Measurements from ENCODE around the gene ALG1. TPM values are rescaled to one million over a fixed set of nuclear protein-coding genes. Genes with fewer than 3 reads are reported as not detected.
"Not testable (repeated sequence)": the region's sequence is repeated elsewhere in the genome, so short reads cannot be mapped to it uniquely, and the experiment has no call there.

The ALG1 gene
- total and polyA plus RNA-seq, 7 experiments from 2014 or later = 12.9 to 29.1 (median 22.1) TPM

DNA sequence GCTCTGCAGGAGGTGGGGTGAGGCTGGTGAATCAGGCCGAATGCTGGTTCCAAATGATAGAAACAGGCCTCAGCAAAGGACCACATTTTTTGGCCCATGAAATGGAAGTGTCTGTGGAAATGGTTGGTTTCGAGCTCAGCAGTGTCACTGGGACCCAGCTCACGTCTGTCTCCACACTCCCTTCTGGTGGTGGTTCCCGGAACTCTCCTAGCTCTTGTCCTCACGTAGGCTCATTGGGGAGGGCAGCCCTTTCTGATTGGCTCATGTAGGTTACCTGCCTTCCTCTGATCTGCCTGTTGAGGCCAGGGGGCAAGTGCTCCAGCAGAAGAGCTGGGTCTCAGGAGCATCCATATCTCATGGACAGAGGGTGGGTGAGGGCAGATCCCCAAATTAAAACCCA lies 4.0 kb downstream of the ALG1 start:
- H3K27me3 ChIP-seq (ENCODE audit: control insufficient read depth in 2 of 2, insufficient read depth in 2 of 2, low read length in 2 of 2) = no peaks in the 10 kb centered on the region
- no peak for DNase-seq
- ChIA-PET CTCF (interaction anchor here (0.7 to 1.3 kb wide), 2 partner anchors 17 to 23 kb away, joined by 3 to 6 read pairs; no protein-coding TSS in a partner anchor), POLR2A (interaction anchor here (1.0 kb wide), 1 partner anchor 42 kb away, joined by 4 read pairs; no protein-coding TSS in a partner anchor)
- no peaks in the 10 kb centered on the region for H3K27me3 Mint-ChIP-seq
- H3K9me3 ChIP-seq (ENCODE audit: control insufficient read depth in 2 of 3, low read length in 3 of 3) = no peaks in the 10 kb centered on the region
- H3K4me1 ChIP-seq (ENCODE audit: control insufficient read depth in 2 of 2, insufficient read depth in 2 of 2, low read length in 2 of 2) = peaks cover 15 to 17% of the 10 kb centered on the region in 2 donors
- intact Hi-C loops (cut with micrococcal nuclease) = loop anchor here in 1 of 2 donors (10.0 kb wide), 1 partner anchor 721 kb away; the partner anchor contains the start of gene PAM16
- H3K4me3 Mint-ChIP-seq = no peak overlapping the region
- ATAC-seq = no peak
- H3K9me3 Mint-ChIP-seq = peaks cover 0 to 1% (median 0%) of the 10 kb centered on the region in 11 donors
- H3K27ac Mint-ChIP-seq = no peak overlapping the region
- H3K36me3 Mint-ChIP-seq = peaks cover 0 to 13% (median 4%) of the 10 kb centered on the region in 5 donors
- no peak overlapping the region for H3K4me3 ChIP-seq (ENCODE audit: low read length)
- H3K4me1 Mint-ChIP-seq = peaks cover 23 to 40% (median 28%) of the 10 kb centered on the region in 7 donors
- no peak overlapping the region for H3K27ac ChIP-seq (ENCODE audit: low read depth, low read length)
- H3K36me3 ChIP-seq (ENCODE audit: control insufficient read depth in 2 of 3, insufficient read depth in 3 of 3, low read length in 3 of 3) = peaks cover 6 to 49% (median 14%) of the 10 kb centered on the region in 3 experiments

DNA sequence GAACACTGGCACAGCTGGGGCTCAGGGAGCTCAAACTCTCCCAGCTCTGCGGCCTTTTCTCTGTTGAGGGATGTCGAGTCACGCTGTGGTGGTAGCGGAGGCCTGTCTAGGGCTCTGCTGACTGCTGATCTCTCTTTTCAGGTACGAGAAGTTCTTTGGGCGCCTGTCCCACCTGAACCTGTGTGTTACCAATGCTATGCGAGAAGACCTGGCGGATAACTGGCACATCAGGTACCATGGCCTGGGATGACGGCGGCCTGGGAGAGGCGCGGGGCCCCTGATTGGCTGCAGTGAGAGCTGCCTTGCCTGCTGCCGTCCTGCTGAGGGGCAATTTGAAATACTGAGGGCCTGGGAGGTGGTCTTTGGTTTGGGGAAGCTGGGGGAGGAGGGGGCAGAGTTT lies 5.7 kb downstream of the ALG1 start:
- Mint-ChIP-seq H3K4me1 (peaks cover 10 to 24% (median 12%) of the 10 kb centered on the region in 7 donors), H3K9me3 (no peaks in the 10 kb centered on the region), H3K36me3 (peaks cover 0 to 13% (median 4%) of the 10 kb centered on the region in 5 donors), H3K27ac (no peak overlapping the region), H3K4me3 (no peak overlapping the region), H3K27me3 (no peaks in the 10 kb centered on the region)
- Histone ChIP-seq H3K9me3 (ENCODE audit: control insufficient read depth in 2 of 3, low read length in 3 of 3) (no peaks in the 10 kb centered on the region), H3K4me1 (ENCODE audit: control insufficient read depth in 2 of 2, insufficient read depth in 2 of 2, low read length in 2 of 2) (peaks cover 5 to 8% of the 10 kb centered on the region in 2 donors), H3K4me3 (ENCODE audit: low read length) (no peak overlapping the region), H3K36me3 (ENCODE audit: control insufficient read depth in 2 of 3, insufficient read depth in 3 of 3, low read length in 3 of 3) (peaks cover 6 to 52% (median 14%) of the 10 kb centered on the region in 3 experiments), H3K27ac (ENCODE audit: low read depth, low read length) (no peak overlapping the region), H3K27me3 (ENCODE audit: control insufficient read depth in 2 of 2, insufficient read depth in 2 of 2, low read length in 2 of 2) (no peaks in the 10 kb centered on the region)
- no peak for ATAC-seq
- intact Hi-C loops (cut with micrococcal nuclease) = loop anchor here in 1 of 2 donors (10.0 kb wide), 1 partner anchor 723 kb away; the partner anchor contains the start of gene PAM16
- CTCF ChIA-PET = no interaction called here
- POLR2A ChIA-PET = no interaction called here
- no peak for DNase-seq

DNA sequence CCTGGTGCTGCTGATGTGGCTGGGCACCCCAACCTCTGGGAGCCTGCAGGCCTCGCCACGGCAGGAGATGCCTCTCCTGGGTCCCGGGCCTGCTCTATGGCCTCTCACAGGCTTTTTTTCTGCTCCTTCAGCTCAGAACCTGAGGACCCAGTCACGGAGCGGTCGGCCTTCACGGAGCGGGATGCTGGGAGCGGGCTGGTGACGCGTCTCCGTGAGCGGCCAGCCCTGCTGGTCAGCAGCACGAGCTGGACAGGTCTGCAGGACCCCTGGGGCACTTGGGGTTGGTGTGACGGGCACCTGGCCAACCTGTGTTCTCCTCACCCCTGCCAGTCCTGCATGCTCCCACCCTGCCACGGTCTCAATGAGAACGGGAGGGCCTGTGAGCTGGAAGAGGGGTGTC lies 7.0 kb downstream of the ALG1 start:
- intact Hi-C loops (cut with micrococcal nuclease) = loop anchor here in 1 of 2 donors (10.0 kb wide), 1 partner anchor 724 kb away; the partner anchor contains the start of gene PAM16
- CTCF ChIA-PET = no interaction called here
- peaks cover 6 to 62% (median 14%) of the 10 kb centered on the region in 3 experiments for H3K36me3 ChIP-seq (ENCODE audit: control insufficient read depth in 2 of 3, insufficient read depth in 3 of 3, low read length in 3 of 3)
- no peaks in the 10 kb centered on the region for H3K9me3 ChIP-seq (ENCODE audit: control insufficient read depth in 2 of 3, low read length in 3 of 3)
- no peak overlapping the region for H3K4me3 ChIP-seq (ENCODE audit: low read length)
- POLR2A ChIA-PET = no interaction called here
- Mint-ChIP-seq H3K36me3 (peaks cover 0 to 15% (median 4%) of the 10 kb centered on the region in 5 donors), H3K4me3 (no peak overlapping the region), H3K9me3 (no peaks in the 10 kb centered on the region), H3K27me3 (no peaks in the 10 kb centered on the region), H3K4me1 (peaks cover 0 to 13% (median 0%) of the 10 kb centered on the region in 7 donors), H3K27ac (no peak overlapping the region)
- H3K27ac ChIP-seq (ENCODE audit: low read depth, low read length) = no peak overlapping the region
- no peak for DNase-seq
- no peaks in the 10 kb centered on the region for H3K4me1 ChIP-seq (ENCODE audit: control insufficient read depth in 2 of 2, insufficient read depth in 2 of 2, low read length in 2 of 2)
- ATAC-seq = no peak
- H3K27me3 ChIP-seq (ENCODE audit: control insufficient read depth in 2 of 2, insufficient read depth in 2 of 2, low read length in 2 of 2) = no peaks in the 10 kb centered on the region

DNA sequence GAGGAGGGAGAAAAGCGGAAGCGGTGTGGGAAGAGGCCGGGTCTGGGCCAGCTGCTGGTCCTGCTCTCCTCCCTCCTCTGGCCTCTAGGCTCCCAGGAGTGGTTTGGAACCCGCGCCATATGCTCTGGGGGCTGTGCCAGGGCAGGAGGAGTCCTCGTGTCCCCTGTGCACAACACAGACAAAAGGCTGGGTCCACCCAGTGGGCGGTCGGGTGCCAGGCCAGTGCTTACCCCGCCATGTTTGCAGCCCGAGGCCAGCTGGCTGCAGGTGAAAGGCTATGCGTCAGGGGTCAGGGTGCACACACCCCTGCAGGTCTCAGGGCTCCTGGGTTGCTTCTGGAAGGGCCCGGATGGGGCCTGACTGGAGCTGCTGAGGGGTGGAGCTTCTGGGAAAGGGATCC lies 8.8 kb downstream of the ALG1 start:
- intact Hi-C loops (cut with micrococcal nuclease); DNase-seq; ATAC-seq; H3K9me3 Mint-ChIP-seq; H3K27ac Mint-ChIP-seq; H3K27ac ChIP-seq (ENCODE audit: low read depth, low read length); CTCF ChIA-PET; H3K27me3 Mint-ChIP-seq; H3K9me3 ChIP-seq (ENCODE audit: control insufficient read depth in 2 of 3, low read length in 3 of 3); POLR2A ChIA-PET; H3K4me3 ChIP-seq (ENCODE audit: low read length); H3K4me1 Mint-ChIP-seq; H3K27me3 ChIP-seq (ENCODE audit: control insufficient read depth in 2 of 2, insufficient read depth in 2 of 2, low read length in 2 of 2); H3K4me3 Mint-ChIP-seq; H3K4me1 ChIP-seq (ENCODE audit: control insufficient read depth in 2 of 2, insufficient read depth in 2 of 2, low read length in 2 of 2): not testable (repeated sequence)
- peaks cover 4 to 55% (median 6%) of the 10 kb centered on the region in 3 experiments for H3K36me3 ChIP-seq (ENCODE audit: control insufficient read depth in 2 of 3, insufficient read depth in 3 of 3, low read length in 3 of 3)
- peaks cover 0 to 28% (median 6%) of the 10 kb centered on the region in 5 donors for H3K36me3 Mint-ChIP-seq

DNA sequence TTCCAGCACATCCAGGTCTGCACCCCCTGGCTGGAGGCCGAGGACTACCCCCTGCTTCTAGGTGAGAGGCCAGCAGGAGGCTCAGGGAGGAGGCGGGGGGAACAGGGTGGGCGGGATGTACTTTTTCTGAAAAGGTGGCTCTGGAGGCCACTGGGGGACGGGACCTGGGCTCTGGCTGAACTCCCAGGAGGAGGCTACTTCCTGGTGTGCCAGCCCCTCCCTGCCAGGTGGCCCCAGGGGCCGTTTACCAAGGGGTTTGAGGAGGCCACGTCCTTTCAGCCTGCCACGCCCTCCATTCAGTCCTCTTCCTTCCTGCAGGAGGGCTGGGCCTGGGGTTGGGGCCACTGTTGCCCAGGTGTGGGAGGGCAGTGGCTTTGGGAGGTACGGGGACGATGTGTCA lies 9.4 kb downstream of the ALG1 start:
- H3K27ac ChIP-seq (ENCODE audit: low read depth, low read length); H3K9me3 Mint-ChIP-seq; H3K27me3 ChIP-seq (ENCODE audit: control insufficient read depth in 2 of 2, insufficient read depth in 2 of 2, low read length in 2 of 2); H3K9me3 ChIP-seq (ENCODE audit: control insufficient read depth in 2 of 3, low read length in 3 of 3); H3K4me3 ChIP-seq (ENCODE audit: low read length); DNase-seq; H3K4me3 Mint-ChIP-seq; intact Hi-C loops (cut with micrococcal nuclease); H3K4me1 Mint-ChIP-seq; POLR2A ChIA-PET; H3K27ac Mint-ChIP-seq; H3K27me3 Mint-ChIP-seq; ATAC-seq; H3K4me1 ChIP-seq (ENCODE audit: control insufficient read depth in 2 of 2, insufficient read depth in 2 of 2, low read length in 2 of 2): not testable (repeated sequence)
- peaks cover 0 to 50% (median 4%) of the 10 kb centered on the region in 3 experiments for H3K36me3 ChIP-seq (ENCODE audit: control insufficient read depth in 2 of 3, insufficient read depth in 3 of 3, low read length in 3 of 3)
- CTCF ChIA-PET = interaction anchor here (0.6 to 2.0 kb wide), 2 partner anchors 10 to 431 kb away, joined by 4 read pairs; partner anchors contain the start of gene ALG1
- peaks cover 0 to 28% (median 5%) of the 10 kb centered on the region in 5 donors for H3K36me3 Mint-ChIP-seq

DNA sequence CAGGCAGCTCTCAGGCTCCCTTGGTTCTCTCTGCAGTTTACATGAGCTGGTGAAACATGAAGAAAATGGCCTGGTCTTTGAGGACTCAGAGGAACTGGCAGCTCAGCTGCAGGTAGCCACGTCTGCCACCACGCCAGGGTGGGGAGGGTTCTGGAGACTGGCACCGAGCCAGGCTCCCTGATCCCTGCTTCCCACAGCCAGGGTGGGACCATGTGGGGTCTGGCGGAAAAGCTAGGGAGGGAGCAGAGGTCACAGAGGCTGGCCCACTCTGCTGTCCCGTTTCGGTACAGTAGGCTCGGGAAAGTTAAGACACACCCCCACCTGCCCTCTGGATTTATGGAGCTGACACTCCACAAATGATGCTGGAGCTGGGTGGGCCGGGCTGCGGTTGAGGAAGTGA lies 12.0 kb downstream of the ALG1 start:
- intact Hi-C loops (cut with micrococcal nuclease) = loop anchor here in 1 of 2 donors (1.0 kb wide), 1 partner anchor 125 kb away; the partner anchor contains the start of gene SEC14L5
- H3K27me3 ChIP-seq (ENCODE audit: control insufficient read depth in 2 of 2, insufficient read depth in 2 of 2, low read length in 2 of 2); DNase-seq; POLR2A ChIA-PET; H3K9me3 ChIP-seq (ENCODE audit: control insufficient read depth in 2 of 3, low read length in 3 of 3); ATAC-seq; H3K4me3 Mint-ChIP-seq; H3K4me1 ChIP-seq (ENCODE audit: control insufficient read depth in 2 of 2, insufficient read depth in 2 of 2, low read length in 2 of 2); H3K27me3 Mint-ChIP-seq; H3K4me3 ChIP-seq (ENCODE audit: low read length); H3K27ac ChIP-seq (ENCODE audit: low read depth, low read length); H3K4me1 Mint-ChIP-seq; H3K27ac Mint-ChIP-seq; H3K9me3 Mint-ChIP-seq: not testable (repeated sequence)
- peaks cover 0 to 32% (median 0%) of the 10 kb centered on the region in 3 experiments for H3K36me3 ChIP-seq (ENCODE audit: control insufficient read depth in 2 of 3, insufficient read depth in 3 of 3, low read length in 3 of 3)
- CTCF ChIA-PET = interaction anchor here (0.7 kb wide), 1 partner anchor 27 kb away, joined by 3 read pairs; no protein-coding TSS in a partner anchor
- H3K36me3 Mint-ChIP-seq = peaks cover 0 to 34% (median 6%) of the 10 kb centered on the region in 5 donors
